Measurements from ENCODE around the gene CFAP74.
"Not testable (repeated sequence)": the region's sequence is repeated elsewhere in the genome, so short reads cannot be mapped to it uniquely, and the experiment has no call there.

Gene CFAP74

DNA sequence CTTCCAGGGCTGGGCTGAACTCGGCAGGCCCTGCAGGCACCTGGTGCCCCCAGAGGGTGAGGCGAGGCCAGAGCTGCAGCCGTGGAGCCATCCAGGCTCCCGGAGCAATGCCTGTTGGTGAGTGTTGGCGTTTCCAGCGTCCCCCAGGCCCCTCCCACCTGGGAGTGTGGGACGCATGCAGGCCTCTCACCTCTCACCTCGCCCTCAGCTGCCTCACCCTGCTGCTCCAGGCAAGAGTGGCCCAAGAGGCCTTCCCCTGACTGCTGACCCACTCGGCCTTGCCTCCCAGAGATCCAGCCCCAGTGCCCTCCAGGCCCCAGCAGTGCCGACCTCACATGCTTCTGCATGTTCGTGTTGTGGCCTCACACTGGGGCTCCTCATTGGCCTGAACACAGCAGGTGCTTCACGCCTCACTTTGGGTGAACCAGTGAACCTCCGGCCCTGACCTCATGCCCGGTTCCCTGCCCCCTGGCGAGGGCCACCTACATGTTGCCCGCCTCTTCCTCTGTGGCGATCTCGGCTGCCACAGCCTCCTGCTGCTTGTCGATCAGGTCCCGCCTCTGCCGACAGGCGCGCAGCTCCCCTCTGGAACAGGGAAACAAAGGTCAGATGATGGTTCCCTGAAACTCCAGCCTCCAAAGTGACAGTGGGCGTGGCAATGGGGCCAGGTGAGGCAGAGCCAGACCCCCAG is 17.0 kb downstream of the CFAP74 start:
- DNase-seq: no peak

DNA sequence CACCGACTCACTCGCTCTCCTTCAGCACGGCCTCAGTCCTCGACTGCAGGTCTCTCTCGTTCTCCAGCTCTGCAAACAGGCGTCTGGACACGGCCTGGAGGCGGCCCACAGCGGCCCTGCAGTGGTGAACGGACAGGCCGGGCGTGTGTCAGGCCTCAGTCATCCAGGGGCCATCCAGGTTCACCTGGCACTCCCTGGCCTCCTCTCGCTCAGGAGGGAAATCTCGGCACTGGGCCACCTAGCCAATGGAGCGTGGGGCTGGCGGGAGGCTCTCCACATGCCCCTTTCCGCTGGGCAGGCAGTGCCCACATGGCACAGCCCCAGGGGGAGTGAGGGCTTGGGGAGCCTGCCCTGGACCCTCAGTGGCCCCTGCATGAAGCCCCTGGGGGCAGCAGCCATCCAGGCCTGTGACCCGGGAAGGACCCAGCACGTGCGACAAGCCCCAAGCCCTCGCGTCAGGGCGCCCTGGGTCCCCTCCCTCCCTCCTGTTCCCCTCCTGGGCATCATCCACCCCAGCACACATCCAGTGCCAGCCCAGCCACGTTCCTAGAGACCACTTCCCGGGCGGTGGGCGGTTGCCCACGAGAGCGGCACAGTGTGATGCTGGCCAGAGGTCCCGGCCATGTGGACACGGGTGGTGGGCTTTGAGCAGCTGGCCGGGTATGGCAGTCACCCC is 18.1 kb downstream of the CFAP74 start:
- DNase-seq: no peak

DNA sequence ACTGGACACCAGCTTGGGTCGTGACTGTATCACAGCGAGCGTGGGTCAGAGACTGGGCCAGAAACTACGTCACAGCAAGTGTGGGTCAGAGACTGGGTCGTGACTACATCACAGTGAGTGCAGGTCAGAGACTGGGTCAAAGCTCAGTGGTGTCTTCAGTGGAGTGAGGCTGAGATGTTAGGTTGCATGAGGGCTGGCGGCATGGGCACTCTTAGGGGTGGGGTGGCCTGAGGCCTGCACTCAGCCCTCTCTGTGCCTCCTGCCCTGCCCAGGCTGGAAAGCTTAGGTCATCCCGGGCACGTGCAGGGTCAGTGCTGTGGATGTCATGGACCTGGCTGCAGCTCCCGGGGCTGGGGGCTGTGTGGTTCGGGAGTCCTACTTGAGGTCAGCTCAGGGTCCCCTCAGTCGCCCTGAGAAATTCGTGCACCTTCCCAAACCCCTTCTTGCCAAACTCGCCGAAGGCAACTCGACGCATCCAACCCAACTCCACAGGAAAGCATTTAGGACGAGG is 19.0 kb downstream of the CFAP74 start:
- no peak for DNase-seq

DNA sequence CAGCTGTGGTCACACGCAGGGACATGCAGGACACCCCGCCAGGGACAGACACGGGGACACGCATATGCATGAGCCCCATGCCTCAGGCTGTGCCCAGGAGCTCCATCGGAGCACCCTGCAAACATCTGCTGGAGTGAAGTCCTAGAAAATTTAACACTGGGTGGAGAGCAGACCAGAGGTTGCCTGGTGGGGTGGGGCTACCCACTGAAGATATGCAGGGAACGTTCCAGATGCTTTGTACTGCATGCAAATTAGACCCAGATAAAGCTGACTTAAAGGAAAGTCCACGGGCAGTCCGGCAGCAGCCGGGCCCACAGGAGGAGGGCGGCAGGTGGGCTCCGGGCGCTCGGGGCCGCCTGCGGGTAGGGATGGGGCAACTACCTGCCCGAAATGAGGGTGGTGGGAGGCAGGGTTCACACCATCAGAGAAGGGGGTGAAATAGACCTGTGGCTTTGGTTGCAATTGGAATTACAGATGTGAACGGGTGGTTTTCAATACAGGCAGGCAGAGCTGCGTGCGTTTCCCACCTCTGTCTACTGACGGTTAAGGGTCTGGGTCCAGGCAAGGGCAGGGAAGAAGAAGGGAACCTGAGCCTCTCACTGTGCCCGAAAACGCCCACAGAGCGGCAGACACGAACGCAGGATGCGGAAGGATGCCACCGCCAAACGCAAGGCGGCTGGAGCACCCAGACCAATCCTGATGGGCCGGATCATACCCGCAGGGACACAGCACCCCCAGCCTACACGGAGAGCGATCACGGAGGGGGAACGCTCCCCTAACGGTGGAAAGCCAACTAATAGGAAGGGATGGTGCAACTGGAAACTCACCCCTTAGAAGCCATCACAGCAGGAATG is 21.0 kb downstream of the CFAP74 start:
- DNase-seq: no peak

DNA sequence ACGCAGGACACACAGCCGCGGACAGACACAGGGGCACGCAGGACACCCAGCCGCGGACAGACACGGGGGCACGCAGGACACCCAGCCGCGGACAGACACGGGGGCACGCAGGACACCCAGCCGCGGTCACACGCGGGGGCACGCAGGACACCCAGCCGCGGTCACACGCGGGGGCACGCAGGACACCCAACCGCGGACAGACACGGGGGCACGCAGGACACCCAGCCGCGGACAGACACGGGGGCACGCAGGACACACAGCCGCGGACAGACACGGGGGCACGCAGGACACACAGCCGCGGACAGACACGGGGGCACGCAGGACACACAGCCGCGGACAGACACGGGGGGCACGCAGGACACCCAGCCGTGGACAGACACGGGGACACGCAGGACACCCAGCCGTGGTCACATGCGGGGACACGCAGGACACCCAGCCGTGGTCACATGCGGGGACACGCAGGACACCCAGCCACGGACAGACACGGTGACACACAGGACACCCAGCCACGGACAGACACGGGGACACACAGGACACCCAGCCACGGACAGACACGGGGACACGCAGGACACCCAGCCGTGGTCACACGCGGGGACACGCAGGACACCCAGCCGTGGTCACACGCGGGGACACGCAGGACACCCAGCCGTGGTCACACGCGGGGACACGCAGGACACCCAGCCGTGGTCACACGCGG is 21.8 kb downstream of the CFAP74 start:
- not testable (repeated sequence) for DNase-seq

DNA sequence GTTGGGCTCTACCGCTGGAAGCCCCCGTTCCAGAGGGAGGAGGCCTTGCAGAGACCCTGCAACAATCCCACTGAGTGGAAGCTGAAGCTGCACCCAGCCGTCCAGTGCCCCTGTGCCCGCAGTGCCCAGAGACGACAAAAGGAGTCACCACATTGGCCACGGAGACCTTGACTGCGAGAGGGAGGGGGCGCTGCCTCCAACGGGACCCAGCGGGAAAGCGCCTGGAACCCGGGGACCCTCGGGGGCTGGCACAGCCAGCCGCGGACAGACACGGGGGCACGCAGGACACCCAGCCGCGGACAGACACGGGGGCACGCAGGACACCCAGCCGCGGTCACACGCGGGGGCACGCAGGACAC is 22.5 kb downstream of the CFAP74 start:
- DNase-seq: no peak

DNA sequence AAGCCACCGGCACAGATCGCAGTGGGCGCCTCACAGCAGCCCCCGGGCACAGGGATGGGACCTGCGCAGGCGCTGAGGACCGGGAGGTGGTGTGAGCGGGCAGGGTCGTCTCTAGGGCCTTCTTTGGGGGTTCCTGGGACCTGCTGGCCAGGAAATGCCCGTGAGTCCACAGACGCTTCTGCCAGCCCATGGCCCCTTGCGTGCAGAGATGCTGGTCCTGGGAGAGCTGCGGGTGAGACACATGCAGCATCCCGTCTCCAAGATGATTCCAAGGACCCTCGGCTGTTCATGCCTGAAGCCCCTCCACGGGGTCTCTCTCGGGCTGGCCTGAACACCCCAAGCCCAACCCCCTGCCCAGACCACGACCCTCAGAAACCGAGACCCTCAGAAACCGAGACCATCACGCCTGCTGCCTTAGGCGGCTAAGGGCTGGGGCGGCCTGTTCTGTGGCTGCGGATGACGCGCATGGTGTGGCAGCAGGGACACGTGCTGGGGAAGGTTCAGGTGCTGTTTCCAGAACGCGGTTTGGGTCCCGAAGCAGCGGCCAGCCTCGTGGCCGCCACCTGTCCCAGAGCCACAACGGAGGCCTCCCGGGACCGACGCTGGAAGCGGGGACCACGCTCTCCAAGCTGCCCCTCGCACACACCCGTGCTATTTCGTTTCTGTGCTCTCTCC is 23.0 kb downstream of the CFAP74 start:
- no peak for DNase-seq

DNA sequence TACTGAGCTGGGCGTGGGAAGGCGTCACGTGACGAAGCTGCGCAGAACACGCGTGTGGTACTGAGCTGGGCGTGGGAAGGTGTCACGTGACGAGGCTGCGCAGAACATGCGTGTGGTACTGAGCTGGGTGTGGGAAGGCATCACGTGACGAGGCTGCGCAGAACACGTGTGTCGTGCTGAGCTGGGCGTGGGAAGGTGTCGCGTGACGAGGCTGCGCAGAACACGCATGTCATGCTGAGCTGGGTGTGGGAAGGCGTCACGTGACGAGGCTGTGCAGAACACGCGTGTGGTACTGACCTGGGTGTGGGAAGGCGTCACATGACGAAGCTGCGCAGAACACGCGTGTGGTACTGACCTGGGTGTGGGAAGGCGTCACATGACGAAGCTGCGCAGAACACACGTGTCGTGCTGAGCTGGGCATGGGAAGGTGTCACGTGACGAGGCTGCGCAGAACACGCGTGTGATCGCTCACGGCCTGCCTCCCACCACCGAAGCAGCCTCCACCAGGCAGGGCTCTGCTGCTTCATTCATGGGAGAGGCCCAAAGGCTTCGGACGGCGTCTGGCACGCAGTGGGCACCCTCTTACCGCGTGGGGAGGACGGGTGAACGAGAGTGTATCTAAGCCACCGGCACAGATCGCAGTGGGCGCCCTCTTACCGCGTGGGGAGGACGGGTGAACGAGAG is 24.0 kb downstream of the CFAP74 start:
- DNase-seq: no peak

DNA sequence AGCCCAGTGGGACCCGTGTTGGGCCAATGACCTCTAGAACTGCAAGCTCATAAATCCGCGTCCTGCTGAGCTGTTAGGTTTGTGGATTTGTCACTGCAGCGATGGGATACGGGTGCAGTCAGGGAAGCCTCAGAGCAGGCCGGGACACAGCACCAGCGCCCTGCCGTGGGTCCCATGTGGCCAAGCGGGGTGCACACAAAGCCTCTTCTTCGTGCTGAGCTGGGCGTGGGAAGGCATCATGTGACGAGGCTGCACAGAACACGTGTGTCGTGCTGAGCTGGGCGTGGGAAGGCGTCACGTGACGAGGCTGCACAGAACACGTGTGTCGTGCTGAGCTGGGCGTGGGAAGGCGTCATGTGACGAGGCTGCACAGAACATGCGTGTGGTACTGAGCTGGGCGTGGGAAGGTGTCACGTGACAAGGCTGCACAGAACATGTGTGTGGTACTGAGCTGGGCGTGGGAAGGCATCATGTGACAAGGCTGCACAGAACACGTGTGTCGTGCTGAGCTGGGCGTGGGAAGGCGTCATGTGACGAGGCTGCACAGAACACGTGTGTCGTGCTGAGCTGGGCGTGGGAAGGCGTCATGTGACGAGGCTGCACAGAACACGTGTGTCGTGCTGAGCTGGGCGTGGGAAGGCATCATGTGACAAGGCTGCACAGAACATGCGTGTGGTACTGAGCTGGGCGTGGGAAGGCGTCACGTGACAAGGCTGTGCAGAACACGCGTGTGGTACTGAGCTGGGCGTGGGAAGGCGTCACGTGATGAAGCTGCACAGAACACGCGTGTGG is 24.7 kb downstream of the CFAP74 start:
- DNase-seq: not testable (repeated sequence)

DNA sequence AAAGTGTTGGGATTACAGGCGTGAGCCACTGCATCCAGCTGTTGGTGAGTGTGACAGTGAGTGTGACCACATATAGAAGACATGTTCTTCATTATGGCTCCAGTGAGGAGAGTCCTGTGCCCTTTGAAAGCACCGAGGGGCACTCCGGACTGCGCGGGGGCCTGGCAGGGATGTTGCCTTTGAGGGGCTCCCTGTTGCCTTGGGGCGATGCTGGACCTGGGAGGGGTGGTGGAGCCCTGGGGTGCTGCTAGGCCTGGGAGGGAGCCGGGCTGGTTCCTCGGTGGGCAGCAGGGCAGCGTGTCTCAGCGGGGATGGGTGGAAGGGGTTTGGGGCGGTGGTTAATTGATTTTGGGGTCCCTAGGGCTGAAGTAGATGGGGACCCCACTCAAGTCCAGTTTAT is 25.5 kb downstream of the CFAP74 start:
- DNase-seq: no peak

DNA sequence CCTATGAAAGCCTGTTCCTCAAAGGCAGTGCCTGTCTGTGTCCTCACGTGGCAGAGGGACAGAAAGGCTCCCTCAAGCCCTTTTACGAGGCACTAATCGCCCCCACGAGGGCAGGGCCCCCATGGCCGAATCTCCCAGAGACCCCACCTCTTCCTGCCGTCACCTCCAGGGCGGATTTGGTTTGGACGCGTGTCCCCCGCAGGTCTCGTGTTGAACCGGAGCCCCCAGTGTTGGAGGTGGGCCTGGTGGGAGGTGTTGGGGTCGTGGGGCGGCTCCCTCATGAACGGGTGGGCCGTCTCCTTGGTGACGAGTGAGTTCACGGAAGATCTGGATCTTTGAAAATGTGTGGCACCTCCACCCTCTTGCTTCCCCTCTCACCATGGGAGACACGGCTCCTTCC is 27.6 kb downstream of the CFAP74 start:
- DNase-seq: no peak

DNA sequence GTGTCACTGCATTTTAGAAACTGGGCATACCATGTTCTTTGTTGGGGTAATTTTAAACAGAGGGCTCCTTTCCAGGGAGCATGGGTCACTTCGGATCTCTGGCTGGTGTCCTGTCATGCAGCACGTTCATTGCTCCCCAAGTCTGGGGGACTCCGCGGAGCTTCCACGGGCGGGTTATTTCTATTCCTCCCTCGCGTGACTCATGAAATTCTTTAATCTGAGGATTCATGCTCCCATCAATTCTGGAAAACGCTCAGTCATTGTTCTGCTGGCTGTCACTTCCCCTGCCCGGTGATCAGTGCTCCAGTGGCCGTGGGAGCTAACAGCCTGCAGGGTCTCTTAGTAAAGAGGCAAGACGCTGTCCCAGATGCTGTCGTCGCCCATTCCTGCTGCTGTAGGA is 28.1 kb downstream of the CFAP74 start:
- no peak for DNase-seq

DNA sequence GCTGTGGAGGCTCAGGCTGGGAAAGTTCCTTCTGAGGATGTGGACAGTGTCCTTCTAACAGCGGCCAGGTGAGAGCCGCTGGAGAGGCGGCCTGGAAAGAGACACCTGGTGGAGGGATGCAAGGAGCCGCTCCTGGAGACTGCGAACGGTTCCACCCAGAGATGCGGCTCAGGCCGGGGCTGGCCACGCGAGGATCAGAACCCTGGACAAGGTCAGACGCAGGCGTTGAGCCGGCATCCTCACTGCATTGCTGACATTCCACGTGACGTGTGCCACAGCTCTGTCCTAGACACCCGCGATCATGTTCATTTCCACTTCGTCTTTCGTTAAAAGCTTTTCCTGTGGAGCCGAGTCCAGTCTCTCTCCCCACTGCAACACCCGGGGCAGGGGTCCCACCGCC is 28.8 kb downstream of the CFAP74 start:
- no peak for DNase-seq

DNA sequence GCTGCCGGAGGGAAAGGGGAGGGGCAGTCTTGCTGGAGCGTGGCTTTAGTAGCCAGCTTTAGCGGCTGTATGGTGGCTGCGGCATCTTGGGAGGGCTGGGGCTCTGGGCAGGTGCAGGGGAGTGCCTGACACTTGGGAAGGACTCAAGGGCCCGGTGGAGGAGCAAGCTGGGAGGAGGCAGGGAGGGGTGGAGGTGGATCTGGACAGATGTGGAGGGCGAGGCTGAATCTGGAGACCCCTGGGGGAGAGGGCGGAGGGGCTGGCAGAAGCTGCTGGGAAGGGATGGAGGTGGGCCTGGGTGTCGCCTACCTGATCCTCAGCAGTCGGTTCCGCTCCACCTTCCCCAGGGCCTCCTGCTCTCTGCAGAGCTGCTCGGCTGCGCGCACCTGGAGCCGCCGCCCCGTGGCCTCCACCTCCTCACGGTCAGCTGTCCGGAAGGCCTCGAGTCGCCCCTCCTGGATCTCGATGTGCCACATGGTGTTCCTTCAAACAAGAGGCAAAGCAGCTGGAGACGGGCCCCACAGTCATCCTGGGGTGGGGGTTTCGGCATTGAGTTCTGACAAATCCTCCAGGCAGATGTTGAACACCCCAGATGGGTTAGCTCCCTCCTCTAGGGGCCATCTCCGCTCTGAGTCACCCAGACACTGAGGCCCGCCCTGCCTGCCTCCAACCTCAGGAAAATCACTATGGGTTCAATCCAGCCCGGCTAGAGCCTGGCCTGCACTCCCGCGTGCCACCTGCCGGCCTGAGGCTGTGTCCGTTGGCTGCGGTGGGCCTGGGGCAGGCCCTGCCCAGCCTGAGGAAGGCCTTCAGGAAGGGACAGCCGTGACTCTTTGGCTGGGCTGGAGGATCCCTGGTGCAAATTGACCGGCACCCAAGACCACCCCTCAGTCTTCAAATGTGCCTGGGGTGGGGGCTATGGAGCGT is 29.6 kb downstream of the CFAP74 start:
- DNase-seq: no peak

DNA sequence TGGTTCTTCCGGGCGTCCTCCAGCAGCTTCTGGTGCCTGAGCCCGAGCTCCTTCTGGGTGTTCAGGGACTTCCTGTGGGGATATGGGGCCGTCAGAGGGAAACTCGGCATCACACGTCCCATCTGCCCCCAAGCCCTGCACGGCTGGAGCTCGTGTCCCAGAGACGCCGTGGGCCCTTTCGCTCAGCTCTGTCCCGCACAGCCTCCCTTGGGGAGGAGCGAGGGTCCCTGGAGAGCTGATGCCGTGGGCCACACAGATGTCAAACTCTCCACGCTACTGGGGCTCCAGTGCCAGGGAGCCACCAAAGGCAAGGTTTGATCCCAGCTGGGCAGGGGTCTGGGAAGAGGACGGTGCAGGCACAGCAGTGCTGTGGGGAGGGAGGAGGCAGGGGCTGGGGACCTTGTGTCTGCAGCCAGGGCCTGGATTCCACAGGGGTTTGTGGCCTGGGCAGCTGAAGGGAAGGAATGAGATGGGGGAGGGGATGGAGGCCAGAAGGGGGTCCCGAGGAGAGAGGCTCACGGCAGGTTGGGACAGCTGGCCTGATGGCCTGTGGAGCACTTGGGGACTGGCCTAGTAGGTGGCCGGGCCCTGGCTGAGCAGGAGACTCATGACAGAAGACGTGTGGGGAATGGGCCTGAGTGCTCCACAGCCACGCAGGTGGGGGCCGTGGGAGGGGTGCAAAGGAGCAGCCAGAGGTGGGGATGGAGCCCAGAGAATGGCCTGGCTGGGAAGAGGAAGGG is 30.4 kb downstream of the CFAP74 start:
- DNase-seq: no peak

DNA sequence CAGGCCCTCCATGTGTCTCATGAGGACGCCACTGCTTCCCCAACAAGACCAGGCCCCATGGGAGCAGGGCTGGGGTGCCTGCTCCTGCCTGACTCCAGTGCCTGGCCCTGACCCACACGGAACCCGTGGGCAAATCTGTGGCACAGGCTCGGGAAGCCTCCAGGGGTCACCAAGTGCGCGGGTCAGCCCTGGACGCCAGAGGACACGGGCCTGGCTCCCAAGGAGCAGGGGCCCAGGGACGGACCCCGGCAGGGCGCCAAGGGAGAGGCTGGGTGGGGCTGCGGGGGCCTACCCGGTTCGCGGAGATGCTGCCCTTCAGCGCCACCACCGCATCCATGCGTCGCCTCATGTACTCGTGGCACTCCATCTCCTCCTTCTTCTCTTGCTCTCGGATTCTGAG is 31.9 kb downstream of the CFAP74 start:
- no peak for DNase-seq

DNA sequence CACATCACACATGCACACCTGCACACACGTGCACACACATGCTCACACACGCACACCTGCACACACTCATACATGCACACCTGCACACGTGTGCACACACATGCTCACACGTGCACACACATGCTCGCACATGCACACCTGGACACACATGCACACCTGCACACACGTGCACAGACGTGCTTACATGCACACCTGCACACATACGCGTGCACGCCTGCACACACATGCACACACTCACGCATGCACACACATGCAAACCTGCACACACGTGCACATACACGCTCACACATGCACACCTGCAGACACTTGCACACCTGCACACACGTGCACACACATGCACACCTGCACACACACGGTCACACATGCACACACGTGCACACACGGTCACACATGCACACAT is 32.6 kb downstream of the CFAP74 start:
- DNase-seq: no peak

DNA sequence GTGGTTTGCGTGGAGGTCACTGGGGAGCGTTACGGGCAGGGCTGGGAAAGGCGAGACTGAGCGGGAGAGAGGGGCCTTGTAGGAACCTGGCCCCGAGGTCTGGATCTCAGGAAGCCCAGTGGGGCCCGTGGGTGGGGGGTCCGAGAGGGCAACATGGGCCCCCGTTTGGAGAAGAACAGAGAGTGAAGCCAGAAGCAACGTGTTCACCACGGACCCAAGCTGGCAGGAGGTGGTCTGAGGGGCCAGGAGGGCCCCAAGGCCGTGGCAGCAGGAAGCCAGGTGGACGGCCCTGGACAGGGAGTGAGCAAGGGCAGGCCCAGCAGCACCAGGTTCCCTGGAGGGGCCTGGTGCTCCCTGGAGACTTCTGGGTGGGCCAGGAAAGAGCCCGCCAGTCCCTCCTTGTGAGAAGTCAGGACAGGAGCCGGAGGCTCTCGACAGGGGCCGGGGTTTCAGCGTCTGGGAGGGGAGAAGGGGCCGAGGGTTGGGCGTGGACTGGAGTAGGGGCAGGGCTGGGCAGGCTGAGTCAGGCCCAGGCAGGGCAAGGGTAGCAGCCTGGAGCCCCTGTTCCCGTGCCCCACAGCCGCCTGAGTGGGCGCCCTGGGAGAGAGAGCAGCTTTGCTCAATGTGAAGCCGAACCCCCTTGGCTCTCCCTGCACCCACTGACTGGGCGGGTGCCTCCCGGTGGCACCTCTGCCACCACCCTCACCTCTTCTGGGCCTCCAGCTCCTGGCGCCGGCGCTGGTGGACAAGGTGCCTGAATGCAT is 33.5 kb downstream of the CFAP74 start:
- no peak for DNase-seq

All from fibroblast of skin of right quadriceps (primary cell).